HG02981 (cell line): ENCODE measurements around the gene RALGAPB.
A peak's percentile ranks its signal among the peaks of the same experiment; 100 is the strongest.
"Not testable (repeated sequence)": the region's sequence is repeated elsewhere in the genome, so short reads cannot be mapped to it uniquely, and the experiment has no call there.

Experiments used
- ATAC-seq: cut with Tn5 transposase; IDR thresholded peaks from one replicate; pipeline ENCODE4 v1.9.1; 2021; ENCODE audit warnings: mild to moderate bottlenecking, moderate library complexity; ENCODE audit not compliant: unreplicated experiment

The RALGAPB gene

GRCh38 chr20:38446441-38447209 lies 26.0 kb upstream of the RALGAPB start:
- ATAC-seq = peak; percentile 82

GRCh38 chr20:38447251-38447661 lies 25.4 kb upstream of the RALGAPB start:
- no peak for ATAC-seq

DNA sequence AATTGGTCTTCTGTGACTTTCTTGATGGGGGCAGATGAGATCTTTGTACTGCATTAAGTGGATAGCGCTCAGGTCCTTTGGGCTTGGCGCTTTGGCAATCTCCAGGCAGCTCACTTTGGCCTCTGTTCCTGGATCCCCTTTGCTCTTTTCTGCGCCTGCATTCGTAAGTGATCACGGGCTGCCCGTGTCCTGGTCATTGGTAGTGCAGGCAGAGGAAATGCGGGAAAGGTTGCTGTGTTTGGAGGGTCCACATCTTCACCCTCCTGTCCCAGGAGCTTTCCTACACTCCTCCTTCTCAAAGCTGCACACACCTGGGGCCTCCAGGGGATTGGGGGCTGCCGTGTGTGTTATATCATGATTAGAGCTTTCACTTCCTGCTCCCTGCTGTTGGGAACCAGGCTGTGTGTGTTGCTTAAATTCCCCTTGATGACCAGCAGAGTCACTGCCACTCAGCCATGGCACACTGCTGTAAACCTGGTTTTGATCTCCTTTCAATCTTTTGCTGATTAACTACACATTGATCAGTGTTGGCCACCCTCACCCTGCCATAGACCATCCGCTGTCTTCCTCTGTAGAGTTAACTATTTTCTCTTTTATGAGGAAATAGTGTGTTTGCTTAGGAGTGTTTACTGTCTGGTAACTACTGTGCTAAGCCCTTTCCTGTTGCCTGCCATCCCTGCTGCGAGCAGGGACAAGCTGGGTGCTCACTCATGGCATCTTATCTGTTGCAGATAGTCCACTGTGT lies 24.5 kb upstream of the RALGAPB start:
- ATAC-seq = no peak

GRCh38 chr20:38449046-38449445 lies 23.6 kb upstream of the RALGAPB start:
- no peak for ATAC-seq

GRCh38 chr20:38450412-38450975 lies 22.1 kb upstream of the RALGAPB start:
- no peak for ATAC-seq

- ATAC-seq = no peak
Observed at GRCh38 chr20:38452880-38453624, 19.6 kb upstream of the RALGAPB start.

DNA sequence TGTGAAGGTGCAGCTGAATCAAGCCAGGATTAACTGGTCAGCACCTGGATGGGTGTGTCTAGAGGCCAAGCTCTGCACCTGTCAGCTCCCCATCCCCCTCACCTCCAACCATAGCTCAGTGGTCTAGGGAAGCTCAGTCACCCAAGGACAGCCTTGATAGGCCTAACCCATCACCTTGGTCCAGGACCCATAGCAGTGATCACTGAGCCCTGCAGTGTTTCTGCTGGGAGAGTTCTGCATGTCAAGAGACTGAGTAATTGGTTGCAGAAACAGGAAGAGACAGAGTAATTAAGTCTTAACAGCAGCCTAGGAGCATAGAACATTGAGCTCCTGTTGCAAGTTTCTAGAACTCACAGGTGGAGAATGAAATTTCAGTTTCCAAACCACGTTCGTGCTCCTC lies 18.7 kb upstream of the RALGAPB start:
- ATAC-seq = no peak

- ATAC-seq = no peak
Observed at GRCh38 chr20:38454556-38455473, 17.8 kb upstream of the RALGAPB start.

DNA sequence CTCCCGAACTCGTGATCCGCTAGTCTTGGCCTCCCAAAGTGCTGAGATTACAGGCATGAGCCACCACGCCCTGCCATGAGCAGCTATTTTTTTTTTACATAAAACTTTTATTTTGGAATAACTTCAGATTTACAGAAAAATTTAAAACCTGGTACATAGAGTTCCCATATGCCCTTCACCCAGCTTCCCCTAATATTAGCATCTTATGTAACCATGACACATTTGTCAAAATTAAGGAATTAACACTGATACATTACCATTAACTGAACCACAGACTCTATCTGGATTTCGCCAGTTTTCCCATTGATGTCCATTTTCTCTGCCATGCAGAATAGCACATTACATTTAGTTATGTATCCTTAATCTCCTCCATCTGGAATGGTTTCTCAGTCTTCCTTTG lies 14.3 kb upstream of the RALGAPB start:
- no peak for ATAC-seq

DNA sequence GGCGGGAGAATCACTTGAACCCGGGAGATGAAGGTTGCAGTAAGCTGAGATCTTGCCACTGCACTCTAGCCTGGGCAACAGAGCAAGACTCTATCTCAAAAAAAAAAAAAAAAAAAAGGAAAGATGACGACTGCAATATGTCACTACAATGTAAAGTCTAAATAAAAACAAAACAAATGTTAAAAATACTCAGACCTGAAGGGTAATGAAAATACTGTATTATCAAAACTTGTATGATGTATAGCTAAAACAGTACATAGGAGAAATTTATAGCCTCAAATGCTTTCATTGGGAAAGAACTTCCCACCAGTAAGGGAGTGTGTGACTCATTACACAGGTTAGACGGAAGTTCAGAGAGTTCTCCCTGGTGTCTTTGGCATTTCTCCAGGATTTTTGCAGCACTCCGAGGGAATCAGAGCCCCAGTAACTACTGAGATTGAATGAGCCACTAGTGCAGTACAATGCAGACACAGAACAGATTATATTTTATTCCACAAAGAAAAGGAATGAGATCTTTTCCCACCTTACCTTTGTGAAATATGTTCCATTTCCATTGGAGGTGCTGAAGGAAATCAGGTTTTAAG lies 12.5 kb upstream of the RALGAPB start:
- ATAC-seq = no peak

GRCh38 chr20:38460631-38461030 lies 12.0 kb upstream of the RALGAPB start:
- not testable (repeated sequence) for ATAC-seq

GRCh38 chr20:38461167-38461566 lies 11.5 kb upstream of the RALGAPB start:
- ATAC-seq = not testable (repeated sequence)

GRCh38 chr20:38461569-38461968 lies 11.1 kb upstream of the RALGAPB start:
- not testable (repeated sequence) for ATAC-seq

DNA sequence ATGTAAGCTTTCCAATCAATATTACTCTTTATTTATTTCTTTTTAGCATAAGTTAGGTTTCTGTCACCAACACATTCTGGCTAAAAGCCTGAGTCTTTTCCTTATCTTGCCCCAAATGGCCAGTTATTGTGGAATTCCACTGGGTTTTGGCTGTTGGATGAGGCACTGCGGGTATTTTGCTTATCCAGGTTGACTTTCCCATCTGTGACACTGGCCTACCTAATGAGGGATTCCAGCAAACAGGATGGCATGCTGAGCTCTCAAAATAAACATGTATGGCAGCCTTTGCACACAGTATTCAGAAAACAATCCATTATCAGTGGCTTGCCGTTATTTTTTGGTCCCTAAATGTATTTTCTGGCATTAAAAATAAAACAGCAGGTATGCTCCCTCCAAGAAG lies 6.5 kb upstream of the RALGAPB start:
- ATAC-seq = no peak

DNA sequence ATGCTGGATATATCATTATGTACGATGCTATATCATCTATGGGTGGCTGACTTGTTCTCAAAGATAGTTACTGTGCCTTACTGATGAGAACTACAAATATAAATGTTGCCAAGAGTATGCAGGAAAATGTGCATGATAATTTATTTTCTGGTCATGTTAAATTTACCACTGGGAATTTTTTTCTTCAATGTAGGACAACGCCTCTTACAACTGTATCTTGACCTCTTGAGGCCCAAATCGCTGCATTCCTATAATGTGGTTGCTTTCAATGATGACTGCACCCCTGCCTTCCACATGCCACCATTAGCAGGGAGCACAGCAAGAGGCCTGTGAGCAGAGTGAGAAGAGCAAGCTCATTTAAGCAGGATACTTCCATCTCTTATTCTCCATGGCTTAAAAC lies 5.7 kb upstream of the RALGAPB start:
- no peak for ATAC-seq

GRCh38 chr20:38471245-38471644 lies 1.4 kb upstream of the RALGAPB start:
- ATAC-seq = no peak

DNA sequence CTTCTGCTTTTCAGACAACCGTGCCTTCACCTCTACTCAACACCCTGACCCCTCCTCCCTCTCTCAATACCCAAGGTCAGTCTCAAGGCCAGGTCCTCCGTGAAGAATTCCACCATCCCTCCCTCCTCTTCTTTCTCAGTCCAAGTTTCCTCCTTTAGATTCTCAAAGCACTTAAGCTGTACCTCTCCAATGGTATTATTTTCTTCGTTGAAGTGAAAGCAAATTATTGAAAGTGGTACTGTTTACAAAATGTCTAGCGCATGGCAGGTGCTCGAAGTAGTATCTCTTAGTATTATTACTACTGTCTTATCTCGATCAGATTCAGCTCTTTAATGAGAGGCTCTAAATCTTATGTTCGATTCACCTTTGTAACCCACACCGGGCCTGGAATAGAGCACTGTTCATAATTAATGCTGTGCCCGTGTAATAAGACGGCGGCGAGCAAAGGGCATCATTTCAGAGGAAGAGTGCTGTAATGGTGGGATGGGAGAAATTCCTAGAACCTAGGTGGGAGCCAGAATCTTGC lies 593 bp upstream of the RALGAPB start:
- no peak for ATAC-seq

DNA sequence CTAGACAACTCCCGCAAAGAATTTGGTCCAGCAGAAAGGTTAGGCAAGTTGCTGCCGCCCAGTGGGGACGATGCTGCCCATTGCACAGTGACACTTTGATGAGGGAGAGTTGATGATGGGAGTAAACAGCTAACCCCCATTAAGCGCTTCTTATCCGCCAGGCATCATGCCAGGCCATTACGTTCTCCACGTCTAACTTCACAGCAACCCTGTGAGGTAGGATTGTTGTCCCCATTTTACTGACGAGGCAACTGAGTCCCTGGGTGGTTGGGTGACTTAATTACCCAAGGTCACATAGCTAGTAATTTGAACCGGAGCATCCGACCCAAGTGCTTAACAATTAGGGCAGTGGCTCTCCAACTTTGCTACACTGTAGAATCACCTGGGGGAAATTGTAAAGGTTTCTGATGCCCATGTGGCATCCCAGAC lies 738 bp downstream of the RALGAPB start:
- ATAC-seq = no peak

- no peak for ATAC-seq
Observed at GRCh38 chr20:38477747-38478146, 5.1 kb downstream of the RALGAPB start.

DNA sequence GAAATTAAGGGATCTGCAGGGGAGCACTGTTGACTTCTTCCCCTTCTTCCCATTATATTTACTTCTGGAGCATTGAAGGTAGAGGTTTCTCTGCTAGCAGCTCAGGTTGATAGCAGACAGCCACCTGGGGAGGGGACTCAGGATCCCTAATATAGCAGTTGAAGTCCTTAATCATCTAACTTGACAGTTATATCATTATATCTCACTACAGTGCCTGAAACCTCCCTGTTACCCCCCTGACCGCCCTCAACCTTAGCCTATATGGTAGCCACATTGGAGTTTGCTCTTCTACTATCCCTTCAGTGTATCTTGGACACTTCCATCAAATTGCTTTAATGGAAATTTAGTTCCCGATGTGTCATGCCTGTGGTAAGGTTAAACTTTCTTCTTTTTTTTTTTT lies 7.0 kb downstream of the RALGAPB start:
- no peak for ATAC-seq
